ENCODE measurements around the gene CRISP2. TPM values are rescaled to one million over a fixed set of nuclear protein-coding genes. Genes with fewer than 3 reads are reported as not detected.

The CRISP2 gene
- total RNA-seq, 1 donor = not detected

GRCh38 chr6:49647476-49647875 is 65.9 kb downstream of the CRISP2 start:
- no peak for DNase-seq (ENCODE audit: low read depth)
- TF ChIP-seq, protein P1, sequence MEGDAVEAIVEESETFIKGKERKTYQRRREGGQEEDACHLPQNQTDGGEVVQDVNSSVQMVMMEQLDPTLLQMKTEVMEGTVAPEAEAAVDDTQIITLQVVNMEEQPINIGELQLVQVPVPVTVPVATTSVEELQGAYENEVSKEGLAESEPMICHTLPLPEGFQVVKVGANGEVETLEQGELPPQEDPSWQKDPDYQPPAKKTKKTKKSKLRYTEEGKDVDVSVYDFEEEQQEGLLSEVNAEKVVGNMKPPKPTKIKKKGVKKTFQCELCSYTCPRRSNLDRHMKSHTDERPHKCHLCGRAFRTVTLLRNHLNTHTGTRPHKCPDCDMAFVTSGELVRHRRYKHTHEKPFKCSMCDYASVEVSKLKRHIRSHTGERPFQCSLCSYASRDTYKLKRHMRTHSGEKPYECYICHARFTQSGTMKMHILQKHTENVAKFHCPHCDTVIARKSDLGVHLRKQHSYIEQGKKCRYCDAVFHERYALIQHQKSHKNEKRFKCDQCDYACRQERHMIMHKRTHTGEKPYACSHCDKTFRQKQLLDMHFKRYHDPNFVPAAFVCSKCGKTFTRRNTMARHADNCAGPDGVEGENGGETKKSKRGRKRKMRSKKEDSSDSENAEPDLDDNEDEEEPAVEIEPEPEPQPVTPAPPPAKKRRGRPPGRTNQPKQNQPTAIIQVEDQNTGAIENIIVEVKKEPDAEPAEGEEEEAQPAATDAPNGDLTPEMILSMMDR (IDR thresholded peaks at IDR 0.05; ENCODE audit: insufficient read depth, low read depth, low read length) = no peak
- H3K4me3 ChIP-seq (ENCODE audit: low read depth, low read length) = no peak overlapping the region

DNA sequence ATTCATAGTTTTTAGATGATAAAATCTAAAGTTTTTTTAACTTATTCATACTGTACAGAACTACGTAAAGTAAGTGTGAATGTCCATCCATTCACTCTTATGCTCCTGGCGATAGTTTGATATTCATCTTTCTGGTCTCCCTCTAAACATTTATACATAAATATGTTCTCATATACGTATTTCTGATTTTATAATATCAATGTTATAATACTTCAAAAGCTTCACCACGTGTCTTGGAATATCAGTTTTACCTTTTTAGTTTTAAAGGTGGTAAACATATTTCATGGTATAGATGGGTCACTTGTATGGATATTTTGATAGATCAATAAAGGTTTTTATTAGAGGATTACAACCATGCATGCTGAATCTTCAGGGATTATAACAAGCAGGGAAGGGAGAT is 66.4 kb downstream of the CRISP2 start:
- TF ChIP-seq, protein P1 (IDR thresholded peaks at IDR 0.05; ENCODE audit: insufficient read depth, low read depth, low read length) = no peak
- H3K4me3 ChIP-seq (ENCODE audit: low read depth, low read length) = no peak overlapping the region
- DNase-seq (ENCODE audit: low read depth) = no peak

DNA sequence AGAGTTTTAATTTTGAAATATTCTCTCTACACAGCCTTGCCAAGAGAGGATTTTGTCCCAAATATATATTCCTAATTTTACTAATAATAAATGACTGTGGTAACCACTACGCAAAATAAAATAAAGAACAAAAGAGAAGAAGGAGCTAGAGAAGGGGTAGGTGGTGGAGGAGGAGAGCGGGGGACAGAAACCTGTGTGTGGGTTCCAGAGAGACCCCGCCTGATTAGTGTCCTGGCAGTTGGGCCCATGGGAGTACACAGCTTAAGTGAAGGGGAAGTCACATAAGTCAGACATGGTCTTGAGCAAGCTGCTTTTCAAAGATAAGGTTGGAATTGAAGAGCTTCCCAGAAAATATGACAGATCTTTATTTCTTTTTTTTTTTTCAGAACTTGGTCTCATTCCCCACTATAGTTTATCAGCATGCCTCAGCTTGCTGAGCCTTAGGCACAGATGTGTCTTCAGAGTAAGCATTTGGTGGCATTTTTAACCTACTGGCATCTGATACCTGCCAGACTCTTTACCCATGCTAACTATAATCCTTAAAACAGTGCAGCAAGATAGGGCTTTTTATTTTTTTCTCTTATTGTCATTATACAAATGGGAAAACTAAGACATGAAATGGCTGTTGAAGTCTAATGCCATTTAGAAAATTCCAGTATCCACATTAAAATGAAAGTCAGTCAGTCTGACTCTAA is 67.1 kb downstream of the CRISP2 start:
- TF ChIP-seq, protein P1 (IDR thresholded peaks at IDR 0.05; ENCODE audit: insufficient read depth, low read depth, low read length) = no peak
- no peak for DNase-seq (ENCODE audit: low read depth)
- no peak overlapping the region for H3K4me3 ChIP-seq (ENCODE audit: low read depth, low read length)

GRCh38 chr6:49645139-49645538 is 68.2 kb downstream of the CRISP2 start:
- DNase-seq (ENCODE audit: low read depth) = no peak
- no peak overlapping the region for H3K4me3 ChIP-seq (ENCODE audit: low read depth, low read length)
- TF ChIP-seq, protein P1 (IDR thresholded peaks at IDR 0.05; ENCODE audit: insufficient read depth, low read depth, low read length) = no peak

Other genes starting within 250 kb of the CRISP2 start
- gene GLYATL3, start 213.6 kb downstream of the CRISP2 start, total RNA-seq = not detected in 2 replicates
- 0.43 and 1.6 TPM in 2 replicates for gene C6orf141, start 162.9 kb downstream of the CRISP2 start, total RNA-seq
- not detected in 2 replicates for gene RHAG, start 76.7 kb downstream of the CRISP2 start, total RNA-seq
- not detected in 2 replicates for gene CRISP3, start 30.8 kb upstream of the CRISP2 start, total RNA-seq
- gene PGK2, start 73.7 kb upstream of the CRISP2 start, total RNA-seq = not detected in 2 replicates
- gene CRISP1, start 153.0 kb upstream of the CRISP2 start, total RNA-seq = not detected in 2 replicates

Measured in fibroblast of villous mesenchyme (primary cell).